Left lobe of liver (tissue), 2 donors: Measurements from ENCODE around the gene CD180. TPM values are rescaled to one million over a fixed set of nuclear protein-coding genes. Genes with fewer than 3 reads are reported as not detected.

Experiments used
- ATAC-seq: fragments of 200-7000 bp; cut with Tn5 transposase; one replicate; pipeline ENCODE4 v1.9.1; 2020; ENCODE audit warnings: mild to moderate bottlenecking, moderate library complexity
- DNase-seq: peaks from one replicate; pipeline ENCODE4 v3.0.0-alpha.2; 2020; ENCODE audit warnings: low spot score
- total RNA-seq: library from RNA; stranded (reverse); gene quantifications from one replicate; pipeline ENCODE4 v1.2.1, GENCODE V29; 2021
- donor health status: DM: no; HTN: no; CAD: no; lungs with moderate emphysema.
- donor health status: DM: no; HTN: yes; CAD: no.

CD180 gene
- total RNA-seq, 1 donor from 2014 or later: 0.38 TPM

DNA sequence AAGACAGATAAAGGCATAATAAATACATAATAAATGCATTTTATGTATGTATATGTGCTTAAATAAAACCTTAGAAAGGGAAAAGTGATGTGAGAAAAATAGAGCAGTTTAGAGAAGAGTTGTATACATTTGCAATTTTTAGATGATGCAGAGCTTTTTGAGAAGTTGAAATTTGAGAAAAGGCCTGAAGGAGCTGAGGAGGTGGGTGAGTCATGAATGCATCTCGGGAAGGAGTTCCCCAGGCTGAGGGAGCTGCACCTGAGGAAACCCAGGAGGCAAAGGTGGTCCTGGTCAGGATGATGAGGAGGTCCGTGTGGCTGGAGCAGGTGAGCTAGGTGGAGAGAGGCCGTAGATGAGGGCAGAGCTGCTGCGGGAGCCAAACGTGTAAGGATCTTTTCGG lies 17.4 kb upstream of the CD180 start:
- ATAC-seq (no peak), DNase-seq (no peak)

DNA sequence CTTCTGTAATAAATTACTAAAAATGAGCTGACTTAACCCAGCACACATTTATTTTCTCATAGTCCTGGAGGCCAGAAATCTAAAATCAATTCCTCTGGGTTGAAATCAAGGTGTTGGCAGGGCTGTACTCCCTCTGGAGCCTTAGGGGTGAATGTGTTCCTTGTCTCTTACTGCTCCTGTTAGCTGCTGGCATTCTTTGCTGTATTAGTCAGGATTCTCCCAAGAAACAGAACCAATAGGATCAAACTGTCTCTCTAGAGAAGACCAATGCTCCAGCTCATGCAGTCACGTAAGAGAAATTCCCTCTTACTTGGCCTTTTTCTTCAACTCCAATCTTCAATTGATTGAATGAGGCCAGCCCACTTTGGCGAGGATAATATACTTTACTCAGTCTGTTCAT lies 15.3 kb upstream of the CD180 start:
- DNase-seq (no peak), ATAC-seq (no peak)

DNA sequence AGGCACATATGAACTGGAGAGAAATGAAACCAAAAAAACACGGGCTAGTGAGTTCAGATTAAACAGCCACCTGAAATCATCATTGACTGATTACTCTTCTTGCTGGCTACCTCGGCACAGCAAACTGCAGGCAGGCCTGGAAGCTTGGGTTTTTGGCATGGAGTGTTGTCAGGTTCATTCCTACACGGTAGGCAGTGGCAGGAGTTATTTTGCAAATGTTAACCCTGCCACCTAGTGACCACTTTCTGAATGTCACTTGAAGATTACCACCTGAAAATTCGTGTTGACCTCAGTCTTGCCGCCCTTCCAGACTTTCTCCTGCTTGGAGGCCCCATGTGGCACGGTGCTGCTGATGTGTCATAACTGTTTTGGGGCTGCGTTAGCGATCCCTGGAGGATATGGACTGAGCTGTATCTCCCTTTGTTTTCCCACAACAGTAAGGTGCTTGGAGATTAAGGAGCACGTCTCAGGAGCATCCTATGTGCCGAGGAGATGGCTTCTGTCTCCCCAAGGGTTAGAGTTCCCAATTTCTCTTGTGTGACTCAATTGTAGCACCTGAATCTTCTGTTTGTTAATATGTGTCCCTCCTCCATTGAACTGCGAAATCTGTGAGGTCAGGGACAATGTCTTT lies 12.7 kb upstream of the CD180 start:
- peak; percentile 100 for ATAC-seq
- peak; percentile 79 for DNase-seq

DNA sequence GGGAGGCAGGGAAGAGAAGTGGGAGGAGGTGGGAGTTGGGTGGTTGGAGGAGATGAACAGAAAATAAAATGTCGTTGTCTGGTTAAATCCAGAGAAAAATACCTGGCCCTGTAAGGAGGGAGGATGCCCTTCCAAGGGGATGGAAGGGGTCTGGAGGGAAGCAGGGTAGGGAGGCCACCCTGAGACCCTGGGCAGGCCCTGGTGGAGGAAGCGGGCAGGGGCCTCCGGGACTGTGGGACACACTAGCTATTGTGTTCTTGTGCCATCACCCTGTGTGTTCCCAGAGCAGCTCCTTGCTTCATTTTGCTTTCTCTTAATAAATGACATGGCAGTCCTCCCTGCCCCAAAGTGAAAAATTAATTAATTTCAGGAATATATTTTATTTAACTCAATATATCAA lies 11.8 kb upstream of the CD180 start:
- ATAC-seq: no peak
- no peak for DNase-seq

DNA sequence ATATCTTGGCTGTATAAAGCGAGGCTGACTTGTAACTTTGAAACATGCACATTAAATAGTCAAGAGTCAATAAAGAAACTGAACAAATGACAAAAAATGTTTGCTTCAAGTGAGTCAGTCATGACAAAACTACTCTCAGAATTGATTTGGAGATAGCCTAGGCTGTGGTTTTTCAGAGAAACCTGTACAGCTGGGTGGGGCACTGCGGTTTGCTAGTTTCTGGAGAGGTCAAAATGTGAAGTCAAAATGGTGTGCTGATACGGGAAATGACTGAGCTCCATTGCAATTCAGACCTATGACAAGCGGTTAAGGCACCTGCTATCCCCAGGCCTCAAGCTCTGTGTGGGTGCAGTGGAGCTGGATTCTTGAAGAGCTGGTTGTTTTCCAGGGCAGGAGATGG lies 10.3 kb upstream of the CD180 start:
- ATAC-seq: no peak
- DNase-seq: no peak

DNA sequence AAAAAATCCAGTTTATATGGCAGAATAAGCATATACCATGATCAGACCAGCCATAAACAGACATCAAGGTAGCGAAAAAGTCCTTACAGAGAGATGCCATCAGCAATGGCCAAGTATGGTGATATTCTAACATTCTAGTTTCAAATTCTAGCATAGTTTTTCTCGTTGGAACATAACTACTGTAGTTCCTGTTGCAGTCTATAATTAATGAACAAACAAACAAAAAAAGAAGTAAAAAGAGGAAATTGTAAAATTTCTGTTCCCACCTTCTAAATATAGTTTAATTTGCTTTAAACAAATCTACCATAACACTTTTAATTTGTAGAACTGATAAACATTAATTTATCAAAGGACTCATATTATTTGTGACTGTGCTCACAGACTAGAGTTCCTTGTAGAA lies 9.9 kb upstream of the CD180 start:
- ATAC-seq (no peak), DNase-seq (no peak)

DNA sequence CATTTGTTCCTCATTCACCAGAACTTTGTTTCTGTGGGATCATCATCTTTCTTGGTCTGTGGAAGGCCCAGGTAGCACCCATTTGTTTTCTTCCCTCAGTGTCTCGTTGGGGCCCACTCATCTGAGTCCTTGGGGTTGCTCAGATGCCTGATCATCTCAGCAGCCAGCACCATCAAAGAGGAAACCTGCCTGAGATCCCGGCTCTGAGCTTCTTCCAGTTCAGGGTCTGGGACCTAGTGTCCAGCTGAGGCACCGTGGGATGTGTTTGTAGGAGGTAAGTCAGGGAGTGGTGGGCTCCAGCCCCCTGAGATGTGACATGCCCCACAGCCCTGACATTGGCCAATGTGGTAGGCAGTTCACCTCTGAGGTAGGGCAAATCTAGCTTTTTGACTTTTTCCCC lies 9.4 kb upstream of the CD180 start:
- ATAC-seq (no peak), DNase-seq (no peak)

GRCh38 chr5:67204821-67205220 lies 8.2 kb upstream of the CD180 start:
- no peak for ATAC-seq
- no peak for DNase-seq

DNA sequence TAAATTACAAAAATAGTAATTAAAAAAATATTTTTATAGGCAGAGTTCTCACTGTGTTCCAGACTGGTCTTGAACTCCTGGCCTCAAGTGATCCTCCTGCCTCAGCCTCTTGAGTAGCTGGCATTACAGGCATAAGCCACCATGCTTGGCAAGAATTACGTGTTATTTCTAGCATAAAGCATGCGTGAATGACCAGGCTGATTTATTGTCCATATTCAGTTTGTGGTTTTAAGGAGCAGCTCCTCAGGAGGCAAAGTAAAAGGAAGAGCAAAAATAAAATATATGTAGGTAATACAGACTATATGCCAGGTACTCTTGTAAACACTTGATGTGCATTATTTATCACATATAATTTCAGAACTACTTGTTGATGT lies 7.1 kb upstream of the CD180 start:
- no peak for DNase-seq
- ATAC-seq: no peak

DNA sequence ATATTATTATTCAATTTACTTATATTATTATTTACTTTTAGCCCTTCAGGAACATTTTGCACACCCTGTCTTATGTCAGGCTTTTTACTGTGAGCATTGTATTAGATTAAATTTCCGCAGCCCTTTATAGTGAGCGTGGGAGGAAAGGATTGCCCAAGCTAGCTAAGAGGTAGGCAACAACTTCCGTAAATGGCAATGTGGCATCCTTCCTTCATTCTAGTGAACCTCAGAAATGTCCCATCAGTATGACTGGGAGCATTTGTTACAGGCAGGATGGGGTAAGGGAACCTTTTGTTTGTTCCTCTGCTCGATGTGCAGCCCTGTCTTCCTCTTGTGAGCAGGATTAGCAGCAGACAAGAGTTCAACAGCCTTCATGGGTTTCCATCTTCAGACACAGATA lies 6.2 kb upstream of the CD180 start:
- ATAC-seq (no peak), DNase-seq (no peak)

GRCh38 chr5:67201897-67202549 lies 5.4 kb upstream of the CD180 start:
- ATAC-seq (no peak), DNase-seq (no peak)

DNA sequence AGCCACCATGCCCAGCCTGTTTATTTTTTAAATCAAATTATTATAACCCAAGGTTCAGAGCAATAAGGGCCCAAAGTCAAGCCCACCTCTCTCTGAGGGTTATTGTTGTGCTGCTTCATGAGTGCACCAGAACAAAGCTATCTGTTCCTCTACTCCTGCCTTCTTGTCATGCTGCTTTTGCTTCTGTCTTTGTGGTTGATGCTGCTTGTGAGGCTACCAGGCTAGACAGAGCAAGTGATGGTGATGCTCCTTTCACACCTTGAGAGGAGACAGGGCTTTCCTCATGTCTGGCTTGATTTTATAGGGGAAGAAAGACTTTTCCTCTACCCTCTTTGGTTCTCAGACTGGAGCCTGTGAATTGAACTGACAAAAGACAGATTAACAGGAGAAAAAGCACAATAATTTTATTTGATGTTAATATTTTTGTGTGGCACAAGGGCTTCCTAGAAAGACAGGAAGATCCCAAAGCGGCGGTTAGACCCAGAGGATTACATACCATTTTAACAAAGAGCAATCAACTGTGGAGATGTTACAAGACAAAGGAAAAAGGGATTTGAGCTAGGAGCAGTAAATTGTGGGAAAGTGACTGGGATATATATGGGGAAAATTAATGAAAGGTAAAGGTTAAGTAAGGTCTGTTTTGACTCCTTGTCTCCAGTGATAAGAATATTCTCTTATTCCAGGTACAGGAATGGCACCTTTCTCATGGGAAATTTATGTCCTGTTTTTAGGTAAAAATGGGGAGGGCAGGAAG lies 4.4 kb upstream of the CD180 start:
- DNase-seq (no peak), ATAC-seq (no peak)

DNA sequence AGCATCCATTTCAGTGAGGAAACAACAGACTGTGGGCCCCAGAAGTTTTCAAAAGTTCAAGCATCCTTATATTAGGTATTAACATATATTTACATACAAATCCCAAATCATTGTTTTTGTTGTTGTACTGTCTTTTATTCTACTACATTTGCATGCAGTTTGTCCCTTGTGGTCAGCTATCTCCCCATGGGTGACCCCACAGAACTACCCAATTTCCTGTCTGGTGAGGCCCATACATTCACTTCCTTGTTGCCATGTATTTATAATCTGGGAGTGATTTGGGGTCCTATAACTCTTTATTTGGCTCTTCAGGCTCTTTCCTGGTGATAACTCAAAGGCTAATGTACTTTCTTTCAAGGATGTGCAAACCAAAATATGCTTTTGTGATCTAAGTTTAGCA lies 3.3 kb upstream of the CD180 start:
- DNase-seq (no peak), ATAC-seq (no peak)

GRCh38 chr5:67198917-67199316 lies 2.3 kb upstream of the CD180 start:
- ATAC-seq (no peak), DNase-seq (no peak)

GRCh38 chr5:67197536-67197935 lies 937 bp upstream of the CD180 start:
- ATAC-seq (peak; percentile 29), DNase-seq (no peak)

- no peak for DNase-seq
- no peak for ATAC-seq
These were observed 958 bp downstream of the CD180 start for GRCh38 chr5:67195406-67196275.

DNA sequence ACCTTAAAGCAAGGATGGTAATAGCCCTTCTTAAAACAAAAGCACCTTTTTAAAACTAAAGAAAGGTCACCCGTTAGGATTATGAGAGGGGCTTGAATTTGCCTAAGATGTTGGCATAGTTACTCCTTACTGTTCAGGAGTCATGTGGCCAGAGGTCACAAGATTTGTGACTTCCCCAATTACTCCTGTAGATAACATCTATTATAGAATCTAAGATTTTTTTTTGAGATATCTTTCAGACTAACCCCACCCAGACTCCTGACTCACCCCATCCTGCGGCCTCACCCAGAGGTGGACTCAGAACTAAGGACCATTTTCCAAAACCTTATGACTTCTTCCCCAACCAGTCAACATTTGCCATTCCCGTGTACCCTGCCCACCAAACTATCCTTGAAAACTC lies 2.4 kb downstream of the CD180 start:
- no peak for ATAC-seq
- DNase-seq: no peak

- ATAC-seq: no peak
These were observed 3.2 kb downstream of the CD180 start for GRCh38 chr5:67193439-67193807.

GRCh38 chr5:67192719-67193438 lies 3.7 kb downstream of the CD180 start:
- DNase-seq: no peak
- no peak for ATAC-seq

More at GRCh38 chr5:67193439-67193807, 3.2 kb downstream of the CD180 start:
- no peak for DNase-seq

DNA sequence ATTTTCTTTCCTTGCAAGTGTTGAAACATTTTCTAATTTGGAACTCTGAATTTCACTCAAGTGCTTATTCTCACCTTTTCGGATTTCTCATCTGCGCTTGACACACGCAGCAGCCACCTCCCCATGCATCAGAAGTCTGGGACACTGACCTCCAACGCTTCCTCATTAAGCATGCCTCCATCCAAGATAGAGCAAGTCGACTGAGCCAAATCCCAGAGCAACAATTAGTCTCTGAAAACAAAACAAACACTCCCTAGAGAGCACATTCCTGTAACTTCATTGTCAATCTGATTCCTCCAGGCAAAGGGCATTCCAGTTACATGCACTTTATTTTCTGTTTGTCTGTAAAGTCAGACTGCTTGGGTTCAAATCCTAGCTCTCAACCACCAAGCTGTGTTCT lies 5.7 kb downstream of the CD180 start:
- DNase-seq (no peak), ATAC-seq (no peak)

DNA sequence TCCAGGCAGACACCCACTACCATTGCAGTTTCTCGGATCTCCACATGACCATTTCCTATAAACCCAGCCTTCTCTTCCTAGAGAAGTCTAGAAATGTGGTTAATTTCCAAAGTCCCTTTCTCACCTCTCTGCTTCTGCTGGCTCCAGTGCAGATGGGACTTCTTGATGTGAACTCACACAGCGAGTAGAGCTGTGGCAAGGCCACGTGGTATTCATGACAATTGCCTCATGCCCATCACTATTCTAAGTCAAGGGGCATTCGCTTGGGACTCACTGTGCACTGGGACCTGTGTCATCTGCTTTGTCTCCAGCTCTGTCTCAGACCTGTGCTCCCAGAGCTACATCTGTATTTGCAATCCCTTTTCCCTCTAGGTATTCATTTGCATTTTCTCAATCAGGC lies 6.2 kb downstream of the CD180 start:
- no peak for ATAC-seq

More for the DNA sequence above, 6.2 kb downstream of the CD180 start:
- DNase-seq: no peak
